Measurements from ENCODE around the gene LRRC10B.

- no peak for TF ChIP-seq CTCF (IDR thresholded peaks at IDR 0.05)
- TF ChIP-seq POLR2A (IDR thresholded peaks at IDR 0.05), result no peak
- no peak for TF ChIP-seq EP300 (IDR thresholded peaks at IDR 0.05)
- TF ChIP-seq POLR2AphosphoS5 (IDR thresholded peaks at IDR 0.05), result no peak
These were observed 15.9 kb downstream of the LRRC10B start for GRCh38 chr11:61524446-61524845.

All from stomach (tissue), 4 donors.